GM21515 (cell line): Measurements from ENCODE around the gene GSS.

Experiments
- ATAC-seq: cut with Tn5 transposase; IDR thresholded peaks from one replicate; pipeline ENCODE4 v1.9.1; 2021; ENCODE audit not compliant: unreplicated experiment

Gene GSS

DNA sequence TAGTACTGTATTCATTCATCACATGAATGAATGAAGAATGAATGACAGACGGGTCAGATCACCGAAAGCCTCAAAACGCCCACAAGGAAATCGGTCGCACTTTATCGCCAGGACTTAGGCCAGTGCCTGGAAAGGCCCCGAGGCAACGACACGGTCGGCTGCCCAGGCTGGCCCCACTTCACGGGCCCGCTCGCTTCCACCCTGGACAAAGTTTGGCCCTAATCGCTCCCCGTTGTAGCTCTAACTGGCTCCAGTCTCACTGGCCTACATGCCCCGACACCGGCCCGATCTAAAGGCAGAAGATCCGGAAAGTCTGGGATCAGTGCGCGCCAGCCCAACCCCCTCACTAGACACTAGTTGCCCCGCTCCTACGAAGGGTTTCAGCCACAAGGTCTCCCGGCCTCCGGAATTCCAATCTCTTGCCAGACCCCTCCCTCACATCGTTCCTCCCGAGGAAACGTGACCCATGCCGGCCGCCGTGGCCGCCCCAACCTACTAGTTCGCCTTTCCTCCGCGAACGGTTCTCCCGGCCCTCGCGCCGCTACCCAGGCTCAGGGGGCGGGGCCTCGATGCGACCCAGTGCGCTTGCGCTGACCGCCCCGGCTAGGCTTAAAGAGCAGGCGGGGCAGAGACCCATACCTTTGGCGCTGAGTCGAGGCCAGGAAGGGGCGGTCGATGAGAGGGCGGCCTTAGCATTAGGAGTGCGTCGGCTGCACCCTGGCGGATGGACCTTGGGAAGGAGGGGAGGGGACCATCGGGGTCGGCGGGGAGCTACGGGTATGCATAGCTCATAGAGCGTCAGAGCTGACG lies at the start of gene GSS, which contains the start of gene MYH7B:
Gene GSS, minus strand, starts transcription at position 576 of the 810 bp plus-strand sequence. CDS start 3,954 bp downstream, outside the sequence.
Gene MYH7B, plus strand, starts transcription at position 638 of the 810 bp plus-strand sequence. CDS start 22,138 bp downstream, outside the sequence.
- ATAC-seq: peak; percentile 76

GRCh38 chr20:35004749-35005462 lies 49.3 kb upstream of the GSS start:
- ATAC-seq: no peak

DNA sequence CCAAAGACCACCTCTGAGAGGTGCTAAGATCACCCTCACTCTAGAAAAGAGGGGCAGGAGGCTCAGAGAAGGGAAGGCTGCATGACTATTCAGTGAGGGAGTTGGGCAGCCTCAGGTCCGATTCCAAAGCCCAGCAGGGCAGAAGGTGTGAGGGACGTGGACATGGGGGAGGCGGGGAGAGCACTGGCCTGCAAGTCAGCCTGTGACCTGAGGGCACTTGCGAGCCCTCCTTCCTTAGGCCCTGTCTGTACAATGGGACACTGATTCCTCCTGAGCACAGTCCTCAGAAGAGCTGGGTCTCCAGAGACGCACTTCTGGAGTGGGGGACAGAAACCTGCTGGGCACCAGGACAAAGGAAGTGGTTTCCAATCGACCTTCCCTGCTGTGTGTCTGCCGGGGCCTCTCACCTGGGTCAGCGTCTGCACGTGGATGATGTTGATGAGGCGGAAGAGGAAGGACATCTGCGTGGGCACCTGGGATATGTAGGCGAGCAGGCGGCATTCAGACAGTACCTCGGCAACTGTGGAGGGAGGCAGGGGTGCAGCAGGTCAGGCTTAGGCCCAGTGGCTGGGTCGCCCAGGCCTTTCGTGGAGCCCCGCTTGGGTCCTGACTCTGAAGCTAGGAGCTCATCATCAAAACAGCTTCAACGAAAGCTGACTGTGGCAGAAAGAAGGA lies 48.6 kb upstream of the GSS start:
- no peak for ATAC-seq

- no peak for ATAC-seq
These were observed 47.8 kb upstream of the GSS start for GRCh38 chr20:35003211-35004031.

DNA sequence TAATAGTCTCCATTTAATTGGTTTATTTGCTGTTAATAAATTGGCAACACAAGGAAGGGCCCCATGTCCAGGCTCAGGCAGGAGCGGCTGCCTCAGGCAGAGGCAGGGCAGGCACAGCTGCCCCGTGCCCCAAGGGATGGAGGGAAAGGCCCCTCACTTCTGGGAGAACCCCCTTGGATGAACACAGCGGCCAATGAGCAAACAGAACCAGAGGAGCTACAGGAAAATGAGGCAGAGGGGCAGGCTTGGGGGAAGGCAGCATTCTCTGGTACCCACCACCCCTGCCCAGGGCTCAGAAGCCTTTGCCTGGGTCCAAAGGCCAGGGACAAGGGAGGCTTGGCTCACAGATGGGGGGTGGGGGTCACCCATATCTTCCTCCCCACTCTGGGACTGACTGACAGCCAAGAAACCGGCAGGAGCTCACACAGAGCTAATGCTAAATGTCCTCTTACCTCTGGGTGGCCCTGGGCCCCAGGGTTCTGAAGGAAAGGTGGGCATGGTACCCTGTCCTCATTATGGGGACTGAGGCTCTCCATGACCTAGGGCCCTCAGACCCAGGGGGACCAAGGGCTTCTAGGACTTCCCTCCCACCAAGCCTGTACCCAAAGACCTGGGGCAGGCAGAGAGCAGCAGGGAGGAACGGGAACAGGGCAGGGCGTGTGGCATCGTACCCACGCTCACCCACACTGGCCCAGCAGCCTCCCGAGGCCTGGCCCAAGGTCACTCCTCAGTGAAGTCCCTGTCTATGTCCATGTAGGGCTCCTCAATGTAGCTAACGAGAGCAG lies 47.0 kb upstream of the GSS start:
- no peak for ATAC-seq

- ATAC-seq: no peak
These were observed 46.2 kb upstream of the GSS start for GRCh38 chr20:35001596-35002362.

- ATAC-seq: no peak
These were observed 45.5 kb upstream of the GSS start for GRCh38 chr20:35000922-35001595.

DNA sequence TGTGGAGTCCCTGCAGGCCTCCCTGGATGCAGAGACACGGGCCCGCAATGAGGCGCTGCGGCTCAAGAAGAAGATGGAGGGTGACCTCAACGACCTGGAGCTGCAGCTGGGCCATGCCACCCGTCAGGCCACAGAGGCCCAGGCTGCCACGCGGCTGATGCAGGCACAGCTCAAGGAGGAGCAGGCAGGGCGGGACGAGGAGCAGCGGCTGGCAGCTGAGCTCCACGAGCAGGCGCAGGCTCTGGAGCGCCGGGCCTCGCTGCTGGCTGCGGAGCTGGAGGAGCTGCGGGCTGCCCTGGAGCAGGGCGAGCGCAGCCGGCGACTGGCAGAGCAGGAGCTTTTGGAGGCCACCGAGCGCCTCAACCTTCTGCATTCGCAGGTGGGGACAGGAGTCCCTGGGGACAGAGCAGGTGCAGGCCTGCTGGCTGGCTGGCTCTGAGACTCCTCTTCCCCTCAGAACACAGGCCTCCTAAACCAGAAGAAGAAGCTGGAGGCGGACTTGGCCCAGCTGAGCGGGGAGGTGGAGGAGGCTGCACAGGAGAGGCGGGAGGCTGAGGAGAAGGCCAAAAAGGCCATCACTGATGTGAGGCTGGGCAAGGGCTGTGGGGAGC lies 44.8 kb upstream of the GSS start:
- ATAC-seq: no peak

DNA sequence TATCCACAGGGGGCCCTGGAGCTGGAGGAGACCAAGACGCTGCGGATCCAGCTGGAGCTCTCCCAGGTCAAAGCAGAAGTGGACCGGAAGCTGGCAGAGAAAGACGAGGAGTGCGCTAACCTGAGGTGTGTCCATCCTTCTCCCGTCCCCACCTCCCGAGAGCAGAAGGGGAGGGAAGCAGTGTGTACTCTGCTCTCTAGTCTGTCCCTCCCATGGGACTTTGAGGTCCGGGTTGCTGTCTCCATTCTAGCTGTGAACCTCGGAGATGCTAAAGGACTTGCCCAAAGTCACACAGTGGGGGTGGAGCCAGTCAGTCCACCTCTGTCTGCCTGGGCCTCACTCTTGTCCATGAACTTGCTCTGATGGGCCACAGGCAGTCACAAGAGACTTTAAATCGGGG lies 44.2 kb upstream of the GSS start:
- no peak for ATAC-seq

DNA sequence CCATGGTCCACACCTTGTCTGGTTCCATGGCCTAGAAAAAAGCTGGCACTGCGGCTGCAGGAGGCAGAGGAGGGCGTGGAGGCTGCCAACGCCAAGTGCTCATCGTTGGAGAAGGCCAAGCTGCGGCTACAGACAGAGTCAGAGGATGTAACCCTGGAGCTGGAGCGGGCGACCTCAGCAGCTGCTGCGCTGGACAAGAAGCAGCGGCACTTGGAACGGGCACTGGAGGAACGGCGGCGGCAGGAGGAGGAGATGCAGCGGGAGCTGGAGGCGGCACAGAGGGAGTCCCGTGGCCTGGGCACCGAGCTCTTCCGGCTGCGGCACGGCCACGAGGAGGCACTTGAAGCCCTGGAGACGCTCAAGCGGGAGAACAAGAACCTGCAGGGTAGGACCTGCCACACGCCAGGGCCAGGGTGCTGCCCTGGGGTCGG lies 43.4 kb upstream of the GSS start:
- ATAC-seq: no peak

DNA sequence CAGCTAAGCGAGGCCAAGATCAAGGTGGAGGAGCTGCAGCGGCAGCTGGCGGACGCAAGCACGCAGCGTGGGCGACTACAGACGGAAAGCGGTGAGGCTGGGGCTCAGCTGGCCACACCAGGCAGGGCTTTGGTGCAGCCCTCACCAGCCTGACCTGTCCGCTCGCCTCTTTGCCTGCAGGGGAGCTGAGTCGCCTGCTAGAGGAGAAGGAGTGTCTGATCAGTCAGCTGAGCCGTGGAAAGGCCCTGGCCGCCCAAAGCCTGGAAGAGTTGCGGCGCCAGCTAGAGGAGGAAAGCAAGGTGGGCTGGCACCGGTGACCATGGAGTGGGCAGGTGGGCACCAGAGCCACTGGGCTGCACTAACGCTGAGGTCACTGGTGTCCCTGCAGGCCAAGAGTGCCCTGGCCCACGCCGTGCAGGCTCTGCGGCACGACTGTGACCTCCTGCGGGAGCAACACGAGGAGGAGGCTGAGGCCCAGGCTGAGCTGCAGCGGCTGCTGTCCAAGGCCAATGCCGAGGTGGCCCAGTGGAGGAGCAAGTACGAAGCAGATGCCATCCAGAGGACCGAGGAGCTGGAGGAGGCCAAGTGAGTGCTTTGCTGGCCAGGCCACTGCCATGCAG lies 42.8 kb upstream of the GSS start:
- ATAC-seq: no peak

- no peak for ATAC-seq
These were observed 42.2 kb upstream of the GSS start for GRCh38 chr20:34997774-34998173.

DNA sequence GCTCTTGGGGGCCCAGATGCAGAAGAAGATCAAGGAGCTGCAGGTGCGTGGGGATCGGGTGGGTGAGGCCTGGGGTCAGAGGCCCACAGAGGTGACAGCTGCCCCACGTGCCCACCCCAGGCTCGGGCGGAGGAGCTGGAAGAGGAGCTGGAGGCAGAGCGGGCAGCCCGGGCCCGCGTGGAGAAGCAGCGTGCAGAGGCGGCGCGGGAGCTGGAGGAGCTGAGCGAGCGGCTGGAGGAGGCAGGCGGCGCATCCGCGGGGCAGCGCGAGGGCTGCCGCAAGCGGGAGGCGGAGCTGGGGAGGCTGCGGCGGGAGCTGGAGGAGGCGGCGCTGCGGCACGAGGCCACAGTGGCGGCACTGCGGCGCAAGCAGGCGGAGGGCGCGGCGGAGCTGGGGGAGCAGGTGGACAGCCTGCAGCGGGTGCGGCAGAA lies 41.5 kb upstream of the GSS start:
- no peak for ATAC-seq

GRCh38 chr20:34996243-34997028 lies 40.8 kb upstream of the GSS start:
- ATAC-seq: no peak

DNA sequence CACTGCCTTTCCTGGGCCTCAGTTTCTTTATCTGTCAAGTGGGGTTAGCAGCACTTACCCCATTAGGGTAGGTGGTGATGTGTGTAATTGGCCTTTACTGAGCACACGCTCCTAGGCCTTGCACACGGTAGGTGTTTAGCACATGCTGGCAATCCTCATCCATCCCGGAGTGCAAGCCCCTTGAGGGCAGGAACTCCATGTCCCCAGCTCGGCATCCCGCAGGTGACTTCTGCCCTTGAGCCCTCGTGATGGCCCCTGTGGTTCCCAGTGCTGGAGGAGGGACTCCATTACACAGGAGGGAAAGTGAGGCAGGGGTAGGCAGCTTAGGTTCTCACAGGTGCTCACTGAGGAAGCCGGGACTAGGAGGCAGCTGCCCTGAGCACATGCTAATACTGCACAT lies 40.1 kb upstream of the GSS start:
- no peak for ATAC-seq

DNA sequence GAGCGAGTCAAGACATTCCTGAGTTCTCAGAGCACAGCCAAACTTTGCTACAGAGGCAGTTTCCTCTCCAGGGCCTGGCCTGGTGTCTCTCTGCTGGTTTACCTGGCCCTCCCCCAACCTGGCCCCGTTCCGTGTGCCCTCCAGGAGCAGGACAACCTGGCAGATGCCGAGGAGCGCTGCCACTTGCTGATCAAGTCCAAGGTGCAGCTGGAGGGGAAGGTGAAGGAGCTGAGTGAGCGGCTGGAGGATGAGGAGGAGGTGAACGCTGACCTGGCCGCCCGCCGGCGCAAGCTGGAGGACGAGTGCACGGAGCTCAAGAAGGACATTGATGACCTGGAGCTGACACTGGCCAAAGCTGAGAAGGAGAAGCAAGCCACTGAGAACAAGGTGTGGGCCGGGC lies 39.6 kb upstream of the GSS start:
- ATAC-seq: no peak

GRCh38 chr20:34994509-34995131 lies 39.0 kb upstream of the GSS start:
- no peak for ATAC-seq
